Measurements from ENCODE around the gene KIF26A.
"Not testable (repeated sequence)": the region's sequence is repeated elsewhere in the genome, so short reads cannot be mapped to it uniquely, and the experiment has no call there.

KIF26A gene

GRCh38 chr14:104222396-104223036, 84.1 kb downstream of the KIF26A start:
- no peak for DNase-seq (ENCODE audit: low read depth)

GRCh38 chr14:104223101-104224041, 85.0 kb downstream of the KIF26A start:
- DNase-seq (ENCODE audit: low read depth): no peak

GRCh38 chr14:104224131-104224505, 85.7 kb downstream of the KIF26A start:
- no peak for DNase-seq (ENCODE audit: low read depth)

DNA sequence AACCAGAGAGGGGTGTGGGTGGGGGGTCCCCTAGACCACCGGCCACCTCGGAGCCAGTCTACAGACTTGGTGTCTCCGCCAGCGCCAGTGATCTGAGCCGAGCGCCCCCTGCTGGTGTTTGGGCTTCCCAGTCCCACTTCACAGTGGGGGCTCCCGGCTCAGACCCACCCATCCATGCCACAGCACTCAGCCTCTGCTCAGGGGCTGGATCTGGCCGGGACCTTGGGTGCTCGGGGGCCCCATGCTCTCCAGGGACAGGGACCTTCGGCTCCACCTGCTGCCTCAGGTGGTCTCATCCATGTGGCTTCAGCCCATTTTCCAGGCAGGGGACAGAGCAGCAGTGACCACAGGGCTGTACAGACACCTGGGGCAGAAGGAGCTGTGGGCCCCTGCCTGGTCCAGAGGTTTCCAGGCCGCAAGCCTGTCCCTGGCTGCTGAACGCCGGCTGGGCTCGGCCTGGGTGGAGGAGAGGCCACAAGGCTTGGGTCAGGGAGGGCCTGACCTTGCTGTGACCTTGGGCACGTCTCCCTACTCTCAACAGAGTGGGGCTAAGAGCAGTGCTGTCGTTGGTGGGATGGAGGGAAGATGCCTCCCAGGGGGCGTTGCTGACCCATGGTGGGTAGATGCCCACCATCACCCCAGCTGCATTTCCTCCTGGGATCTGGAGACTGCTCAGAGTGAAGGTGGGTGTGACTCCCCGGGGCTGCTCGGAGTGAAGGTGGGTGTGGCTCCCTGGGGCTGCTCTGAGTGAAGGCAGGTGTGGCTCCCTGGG, 86.3 kb downstream of the KIF26A start:
- DNase-seq (ENCODE audit: low read depth): no peak

DNA sequence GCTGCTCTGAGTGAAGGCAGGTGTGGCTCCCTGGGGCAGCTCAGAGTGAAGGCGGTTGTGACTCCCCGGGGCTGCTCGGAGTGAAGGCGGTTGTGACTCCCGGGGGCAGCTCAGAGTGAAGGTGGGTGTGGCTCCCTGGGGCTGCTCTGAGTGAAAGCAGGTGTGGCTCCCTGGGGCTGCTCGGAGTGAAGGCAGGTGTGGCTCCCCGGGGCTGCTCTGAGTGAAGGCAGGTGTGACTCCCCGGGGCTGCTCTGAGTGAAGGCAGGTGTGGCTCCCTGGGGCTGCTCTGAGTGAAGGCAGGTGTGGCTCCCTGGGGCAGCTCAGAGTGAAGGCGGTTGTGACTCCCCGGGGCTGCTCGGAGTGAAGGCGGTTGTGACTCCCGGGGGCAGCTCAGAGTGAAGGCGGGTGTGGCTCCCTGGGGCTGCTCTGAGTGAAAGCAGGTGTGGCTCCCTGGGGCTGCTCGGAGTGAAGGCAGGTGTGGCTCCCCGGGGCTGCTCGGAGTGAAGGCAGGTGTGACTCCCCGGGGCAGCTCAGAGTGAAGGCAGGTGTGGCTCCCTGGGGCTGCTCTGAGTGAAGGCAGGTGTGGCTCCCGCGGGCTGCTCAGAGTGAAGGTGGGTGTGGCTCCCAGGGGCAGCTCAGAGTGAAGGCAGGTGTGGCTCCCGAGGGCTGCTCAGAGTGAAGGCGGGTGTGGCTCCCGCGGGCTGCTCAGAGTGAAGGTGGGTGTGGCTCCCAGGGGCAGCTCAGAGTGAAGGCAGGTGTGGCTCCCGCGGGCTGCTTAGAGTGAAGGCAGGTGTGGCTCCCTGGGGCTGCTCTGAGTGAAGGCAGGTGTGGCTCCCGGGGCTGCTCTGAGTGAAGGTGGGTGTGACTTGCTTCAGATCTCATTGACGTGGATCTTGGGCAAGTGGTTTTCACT, 87.1 kb downstream of the KIF26A start:
- DNase-seq (ENCODE audit: low read depth): not testable (repeated sequence)

DNA sequence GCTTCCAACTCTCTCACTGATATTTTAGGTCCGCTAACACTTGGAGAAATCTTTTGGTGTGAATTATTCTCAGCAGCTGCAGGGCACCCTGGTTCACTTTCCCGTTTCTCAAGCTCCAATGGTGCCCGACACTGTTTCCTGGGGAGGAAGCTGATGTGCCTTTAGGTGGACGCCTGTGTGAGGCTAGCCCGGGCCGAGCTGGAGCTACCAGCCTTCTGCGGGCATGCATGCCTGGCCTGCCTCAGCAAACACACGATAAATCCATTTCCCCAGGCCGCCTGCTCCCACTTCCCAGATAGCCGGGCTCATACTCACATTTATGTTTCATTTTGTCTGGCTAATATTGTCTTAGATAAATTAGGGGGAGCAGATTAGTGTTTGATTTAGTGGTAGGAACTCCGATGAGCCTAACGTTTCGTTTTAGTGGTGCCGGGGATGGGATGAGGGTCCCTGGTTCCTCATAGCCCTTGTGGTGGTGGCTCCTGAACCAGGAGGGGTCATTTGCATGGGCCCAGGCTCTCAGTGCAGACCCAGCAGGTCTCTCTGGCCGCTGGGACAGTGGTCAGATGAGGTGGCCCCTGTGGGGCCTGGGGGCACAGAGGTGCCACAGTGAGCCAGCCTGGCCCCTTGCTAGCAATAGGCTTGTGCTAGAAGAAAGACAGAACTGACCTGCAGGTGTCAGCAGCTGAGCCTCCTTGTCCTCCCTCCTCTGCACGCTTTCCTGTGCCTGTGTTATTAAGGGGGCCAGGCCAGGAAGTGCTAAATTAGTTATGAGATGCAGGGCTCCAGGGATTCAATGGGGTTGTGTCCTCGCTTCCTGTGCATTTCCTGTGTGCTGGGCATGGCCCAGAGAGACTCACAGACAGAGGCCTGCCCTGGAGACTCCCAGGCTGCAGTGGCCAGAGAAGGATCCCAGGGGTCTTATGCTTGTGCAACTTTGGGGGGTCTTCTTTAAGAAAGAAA, 88.3 kb downstream of the KIF26A start:
- DNase-seq (ENCODE audit: low read depth): no peak

GRCh38 chr14:104227806-104228205, 89.4 kb downstream of the KIF26A start:
- no peak for DNase-seq (ENCODE audit: low read depth)

GRCh38 chr14:104228221-104228620, 89.8 kb downstream of the KIF26A start:
- no peak for DNase-seq (ENCODE audit: low read depth)

DNA sequence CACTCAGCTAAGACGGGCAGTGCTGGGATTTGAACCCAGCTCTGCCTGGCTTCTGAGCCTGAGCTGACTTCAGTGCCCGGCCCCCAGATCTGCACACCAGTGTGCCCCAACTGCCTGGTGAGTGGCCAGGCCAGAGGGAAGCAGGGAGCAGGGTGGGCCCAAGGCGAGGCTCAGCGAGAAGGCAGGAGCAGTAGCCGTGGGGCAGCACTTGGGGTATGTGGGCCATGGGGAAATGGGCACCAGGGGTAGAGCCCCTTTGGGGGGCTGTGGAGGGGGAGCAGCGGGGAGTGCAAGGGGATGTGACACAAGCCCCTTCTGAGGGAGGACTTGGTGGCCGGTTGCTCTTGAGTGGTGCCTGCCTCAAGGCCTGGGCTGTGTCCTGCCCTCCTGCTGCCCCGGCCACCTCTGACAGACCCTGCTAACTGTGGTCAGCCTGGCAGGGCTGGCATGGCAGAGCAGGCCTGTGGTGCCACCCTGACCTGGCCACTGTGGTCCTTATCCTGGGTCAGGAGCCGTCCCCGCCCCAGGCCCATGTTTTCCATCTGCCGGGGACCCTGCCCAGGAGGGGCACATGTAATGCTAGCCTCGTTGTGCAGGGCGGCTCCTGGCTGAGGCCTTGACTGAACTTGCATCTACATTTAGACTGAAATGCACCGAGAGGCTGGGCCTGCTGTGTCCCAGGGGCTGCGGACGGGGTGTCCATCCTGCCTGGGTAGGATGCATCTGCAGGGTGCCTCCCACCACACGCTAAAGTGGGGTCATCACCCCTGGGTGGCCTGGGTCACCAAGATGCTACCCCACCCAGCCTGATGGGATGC, 90.5 kb downstream of the KIF26A start:
- no peak for DNase-seq (ENCODE audit: low read depth)

GRCh38 chr14:104229534-104230055, 91.2 kb downstream of the KIF26A start:
- DNase-seq (ENCODE audit: low read depth): no peak

DNA sequence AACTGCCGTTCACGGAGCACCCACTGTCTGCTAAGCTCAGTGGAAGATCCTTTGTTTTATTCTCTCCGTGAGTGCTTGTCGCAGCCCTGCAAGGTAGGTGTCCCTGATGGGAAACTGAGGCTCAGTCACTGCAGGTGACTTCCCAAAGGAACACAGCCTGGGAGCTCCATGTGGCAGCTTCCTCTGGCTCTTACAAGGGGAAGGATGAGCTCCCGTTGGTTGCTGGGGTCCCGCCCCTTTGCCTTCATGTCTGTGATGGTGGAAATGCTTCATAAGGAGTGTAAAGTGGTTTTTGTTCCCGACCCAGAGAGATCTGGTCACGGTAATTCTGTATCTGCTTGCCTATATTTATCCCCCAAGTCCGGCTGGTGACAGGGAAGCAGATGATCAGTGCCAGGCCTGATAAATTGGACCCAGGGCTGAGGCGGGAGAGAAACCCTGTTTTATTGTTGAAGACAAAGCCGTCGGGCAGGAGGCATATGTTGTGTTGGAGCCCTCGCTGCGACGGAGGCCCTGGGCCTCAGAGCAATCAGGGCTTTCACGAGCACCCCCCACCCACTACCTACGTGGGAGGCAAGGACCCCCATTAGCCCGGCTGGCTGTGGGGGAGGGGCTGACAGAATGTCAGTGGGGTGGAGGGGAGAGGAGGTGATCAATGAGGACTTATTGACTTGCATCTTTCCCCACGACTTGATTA, 91.9 kb downstream of the KIF26A start:
- no peak for DNase-seq (ENCODE audit: low read depth)
